Sigmoid colon (tissue), 4 donors: Measurements from ENCODE around the gene TMED5.

Source experiments
- POLR2AphosphoS5 ChIP-seq, 4 donors: sonication (generic); formaldehyde crosslinking; IDR thresholded peaks; one replicate each; pipeline ENCODE4 v1.6.1; 2017; ENCODE audit warnings: antibody characterized with exemption in 4 of 4
- TF ChIP-seq, protein P1 (sequence below), 4 experiments: fragments of 450-650 bp in 3 of 4; fragments of 200-600 bp in 1 of 4; IDR thresholded peaks; one replicate each; pipeline ENCODE4 v1.5.1; 2016 to 2019; ENCODE audit warnings: antibody characterized with exemption in 4 of 4, mild to moderate bottlenecking in 3 of 4, moderate library complexity in 2 of 4

GRCh38 chr1:93155335-93155734 lies 24.9 kb downstream of the TMED5 start:
- TF ChIP-seq, protein P1, sequence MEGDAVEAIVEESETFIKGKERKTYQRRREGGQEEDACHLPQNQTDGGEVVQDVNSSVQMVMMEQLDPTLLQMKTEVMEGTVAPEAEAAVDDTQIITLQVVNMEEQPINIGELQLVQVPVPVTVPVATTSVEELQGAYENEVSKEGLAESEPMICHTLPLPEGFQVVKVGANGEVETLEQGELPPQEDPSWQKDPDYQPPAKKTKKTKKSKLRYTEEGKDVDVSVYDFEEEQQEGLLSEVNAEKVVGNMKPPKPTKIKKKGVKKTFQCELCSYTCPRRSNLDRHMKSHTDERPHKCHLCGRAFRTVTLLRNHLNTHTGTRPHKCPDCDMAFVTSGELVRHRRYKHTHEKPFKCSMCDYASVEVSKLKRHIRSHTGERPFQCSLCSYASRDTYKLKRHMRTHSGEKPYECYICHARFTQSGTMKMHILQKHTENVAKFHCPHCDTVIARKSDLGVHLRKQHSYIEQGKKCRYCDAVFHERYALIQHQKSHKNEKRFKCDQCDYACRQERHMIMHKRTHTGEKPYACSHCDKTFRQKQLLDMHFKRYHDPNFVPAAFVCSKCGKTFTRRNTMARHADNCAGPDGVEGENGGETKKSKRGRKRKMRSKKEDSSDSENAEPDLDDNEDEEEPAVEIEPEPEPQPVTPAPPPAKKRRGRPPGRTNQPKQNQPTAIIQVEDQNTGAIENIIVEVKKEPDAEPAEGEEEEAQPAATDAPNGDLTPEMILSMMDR (IDR thresholded peaks at IDR 0.05): no peak
- no peak for TF ChIP-seq POLR2AphosphoS5 (IDR thresholded peaks at IDR 0.05)
